Astrocyte (in vitro differentiated cells and primary cell): Measurements from ENCODE around the gene COL23A1.

Experiments
- CTCF ChIP-seq: IDR thresholded peaks from 2 replicates; pipeline ENCODE4 v1.5.1; 2011; ENCODE audit warnings: low read depth, mild to moderate bottlenecking, inconsistent platforms, low read length, moderate library complexity; ENCODE audit not compliant: insufficient read depth
- EZH2 ChIP-seq: IDR thresholded peaks from 2 replicates; pipeline ENCODE4 v1.6.1; 2012; ENCODE audit warnings: mild to moderate bottlenecking, low read length, inconsistent platforms; ENCODE audit not compliant: insufficient read depth

- TF ChIP-seq EZH2 (no peak), CTCF (no peak)
Measured at GRCh38 chr5:178547753-178548415, 42.3 kb downstream of the COL23A1 start.
